Measurements from ENCODE around the gene NEK4. TPM values are rescaled to one million over a fixed set of nuclear protein-coding genes. Genes with fewer than 3 reads are reported as not detected.

NEK4 gene
- total and polyA plus RNA-seq, 4 donors: 5.4 to 28.7 (median 15.4) TPM

- Histone ChIP-seq H3K27ac (ENCODE audit: low read depth in 1 of 2, low read length in 2 of 2) (peak overlapping the region; percentile 84 to 93), H3K9ac (ENCODE audit: low read depth in 1 of 2, low read length in 2 of 2) (peak overlapping the region; percentile 33 to 88), H3K27me3 (ENCODE audit: control insufficient read depth in 4 of 4, insufficient read depth in 4 of 4, low read length in 3 of 4) (no peaks in the 10 kb centered on the region), H3K4me1 (ENCODE audit: control insufficient read depth in 4 of 4, insufficient read depth in 4 of 4, low read length in 3 of 4) (peaks cover 12 to 60% (median 50%) of the 10 kb centered on the region in 4 donors), H3K9me3 (ENCODE audit: control insufficient read depth in 4 of 4, low read length in 3 of 4) (no peaks in the 10 kb centered on the region), H3K4me3 (ENCODE audit: low read depth in 1 of 3, low read length in 3 of 3) (peak overlapping the region in 2 of 3 donors; percentile 12 to 19), H3K36me3 (ENCODE audit: control insufficient read depth in 4 of 4, insufficient read depth in 3 of 4, low read depth in 1 of 4, low read length in 3 of 4) (peaks cover 2 to 17% (median 7%) of the 10 kb centered on the region in 4 donors)
- TF ChIP-seq NR2F2 (IDR thresholded peaks at IDR 0.05): no peak
- DNase-seq (ENCODE audit: low spot score): no peak
- 49% methylated on average over 3 of the region's 3 CpGs for WGBS
Measured at GRCh38 chr3:52681596-52681995, 89.1 kb downstream of the NEK4 start.

- Histone ChIP-seq H3K4me3 (ENCODE audit: low read depth in 1 of 3, low read length in 3 of 3) (no peak overlapping the region), H3K4me1 (ENCODE audit: control insufficient read depth in 4 of 4, insufficient read depth in 4 of 4, low read length in 3 of 4) (peaks cover 12 to 56% (median 49%) of the 10 kb centered on the region in 4 donors), H3K9ac (ENCODE audit: low read depth in 1 of 2, low read length in 2 of 2) (no peak overlapping the region), H3K9me3 (ENCODE audit: control insufficient read depth in 4 of 4, low read length in 3 of 4) (no peaks in the 10 kb centered on the region), H3K36me3 (ENCODE audit: control insufficient read depth in 4 of 4, insufficient read depth in 3 of 4, low read depth in 1 of 4, low read length in 3 of 4) (peaks cover 2 to 25% (median 15%) of the 10 kb centered on the region in 4 donors), H3K27me3 (ENCODE audit: control insufficient read depth in 4 of 4, insufficient read depth in 4 of 4, low read length in 3 of 4) (no peaks in the 10 kb centered on the region), H3K27ac (ENCODE audit: low read depth in 1 of 2, low read length in 2 of 2) (peak overlapping the region in 1 of 2 donors; percentile 6)
- no peak for DNase-seq (ENCODE audit: low spot score)
- TF ChIP-seq MAX (IDR thresholded peaks at IDR 0.05): no peak
- TF ChIP-seq, protein P1, sequence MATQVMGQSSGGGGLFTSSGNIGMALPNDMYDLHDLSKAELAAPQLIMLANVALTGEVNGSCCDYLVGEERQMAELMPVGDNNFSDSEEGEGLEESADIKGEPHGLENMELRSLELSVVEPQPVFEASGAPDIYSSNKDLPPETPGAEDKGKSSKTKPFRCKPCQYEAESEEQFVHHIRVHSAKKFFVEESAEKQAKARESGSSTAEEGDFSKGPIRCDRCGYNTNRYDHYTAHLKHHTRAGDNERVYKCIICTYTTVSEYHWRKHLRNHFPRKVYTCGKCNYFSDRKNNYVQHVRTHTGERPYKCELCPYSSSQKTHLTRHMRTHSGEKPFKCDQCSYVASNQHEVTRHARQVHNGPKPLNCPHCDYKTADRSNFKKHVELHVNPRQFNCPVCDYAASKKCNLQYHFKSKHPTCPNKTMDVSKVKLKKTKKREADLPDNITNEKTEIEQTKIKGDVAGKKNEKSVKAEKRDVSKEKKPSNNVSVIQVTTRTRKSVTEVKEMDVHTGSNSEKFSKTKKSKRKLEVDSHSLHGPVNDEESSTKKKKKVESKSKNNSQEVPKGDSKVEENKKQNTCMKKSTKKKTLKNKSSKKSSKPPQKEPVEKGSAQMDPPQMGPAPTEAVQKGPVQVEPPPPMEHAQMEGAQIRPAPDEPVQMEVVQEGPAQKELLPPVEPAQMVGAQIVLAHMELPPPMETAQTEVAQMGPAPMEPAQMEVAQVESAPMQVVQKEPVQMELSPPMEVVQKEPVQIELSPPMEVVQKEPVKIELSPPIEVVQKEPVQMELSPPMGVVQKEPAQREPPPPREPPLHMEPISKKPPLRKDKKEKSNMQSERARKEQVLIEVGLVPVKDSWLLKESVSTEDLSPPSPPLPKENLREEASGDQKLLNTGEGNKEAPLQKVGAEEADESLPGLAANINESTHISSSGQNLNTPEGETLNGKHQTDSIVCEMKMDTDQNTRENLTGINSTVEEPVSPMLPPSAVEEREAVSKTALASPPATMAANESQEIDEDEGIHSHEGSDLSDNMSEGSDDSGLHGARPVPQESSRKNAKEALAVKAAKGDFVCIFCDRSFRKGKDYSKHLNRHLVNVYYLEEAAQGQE (IDR thresholded peaks at IDR 0.05): no peak
- 64% methylated on average over 1 of the region's 1 CpG for WGBS
Measured at GRCh38 chr3:52679811-52680210, 90.9 kb downstream of the NEK4 start.

DNA sequence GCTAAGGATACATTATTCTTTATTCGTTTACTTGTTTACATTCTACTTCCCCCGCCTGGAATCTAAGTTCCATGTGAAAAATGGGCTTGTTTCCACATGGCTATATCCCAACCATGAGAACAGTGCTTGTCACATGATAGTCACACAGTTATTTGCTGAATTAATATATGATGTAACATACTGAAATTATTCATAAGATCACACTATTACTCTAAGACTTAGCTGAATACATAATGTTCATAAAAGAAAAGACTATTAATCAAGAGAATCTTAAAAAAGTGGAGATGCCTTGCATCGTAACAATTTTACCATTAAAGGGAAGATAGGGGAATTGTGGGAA, 91.6 kb downstream of the NEK4 start:
- peaks cover 12 to 50% (median 43%) of the 10 kb centered on the region in 4 donors for H3K4me1 ChIP-seq (ENCODE audit: control insufficient read depth in 4 of 4, insufficient read depth in 4 of 4, low read length in 3 of 4)
- DNase-seq (ENCODE audit: low spot score): no peak
- H3K9ac ChIP-seq (ENCODE audit: low read depth in 1 of 2, low read length in 2 of 2): no peak overlapping the region
- H3K27me3 ChIP-seq (ENCODE audit: control insufficient read depth in 4 of 4, insufficient read depth in 4 of 4, low read length in 3 of 4): no peaks in the 10 kb centered on the region
- WGBS: 76% methylated on average over 3 of the region's 3 CpGs
- no peak overlapping the region for H3K4me3 ChIP-seq (ENCODE audit: low read depth in 1 of 3, low read length in 3 of 3)
- H3K9me3 ChIP-seq (ENCODE audit: control insufficient read depth in 4 of 4, low read length in 3 of 4): no peaks in the 10 kb centered on the region
- H3K36me3 ChIP-seq (ENCODE audit: control insufficient read depth in 4 of 4, insufficient read depth in 3 of 4, low read depth in 1 of 4, low read length in 3 of 4): peaks cover 2 to 25% (median 16%) of the 10 kb centered on the region in 4 donors
- H3K27ac ChIP-seq (ENCODE audit: low read depth in 1 of 2, low read length in 2 of 2): peak overlapping the region; percentile 6 to 52
- no peak for TF ChIP-seq RAD21 (IDR thresholded peaks at IDR 0.05)
- TF ChIP-seq HNF4G (IDR thresholded peaks at IDR 0.05): no peak
- TF ChIP-seq NR2F2 (IDR thresholded peaks at IDR 0.05): no peak
- no peak for TF ChIP-seq ATF3 (IDR thresholded peaks at IDR 0.05)
- TF ChIP-seq RXRA (IDR thresholded peaks at IDR 0.05): no peak
- TF ChIP-seq ZBTB33 (IDR thresholded peaks at IDR 0.05): no peak
- no peak for TF ChIP-seq EGR1 (IDR thresholded peaks at IDR 0.05; ENCODE audit: low read depth in 2 of 2)
- TF ChIP-seq MAX (IDR thresholded peaks at IDR 0.05): no peak
- TF ChIP-seq JUND (IDR thresholded peaks at IDR 0.05): no peak
- TF ChIP-seq GABPA (IDR thresholded peaks at IDR 0.05 in 1 of 2, conservative IDR thresholded peaks at IDR 0.05 in 1 of 2): no peak
- no peak for TF ChIP-seq YY1 (IDR thresholded peaks at IDR 0.05)
- TF ChIP-seq FOXA2 (IDR thresholded peaks at IDR 0.05): no peak
- TF ChIP-seq TAF1 (conservative IDR thresholded peaks at IDR 0.05): no peak
- TF ChIP-seq, protein P1 (IDR thresholded peaks at IDR 0.05): no peak
- TF ChIP-seq, protein P2, sequence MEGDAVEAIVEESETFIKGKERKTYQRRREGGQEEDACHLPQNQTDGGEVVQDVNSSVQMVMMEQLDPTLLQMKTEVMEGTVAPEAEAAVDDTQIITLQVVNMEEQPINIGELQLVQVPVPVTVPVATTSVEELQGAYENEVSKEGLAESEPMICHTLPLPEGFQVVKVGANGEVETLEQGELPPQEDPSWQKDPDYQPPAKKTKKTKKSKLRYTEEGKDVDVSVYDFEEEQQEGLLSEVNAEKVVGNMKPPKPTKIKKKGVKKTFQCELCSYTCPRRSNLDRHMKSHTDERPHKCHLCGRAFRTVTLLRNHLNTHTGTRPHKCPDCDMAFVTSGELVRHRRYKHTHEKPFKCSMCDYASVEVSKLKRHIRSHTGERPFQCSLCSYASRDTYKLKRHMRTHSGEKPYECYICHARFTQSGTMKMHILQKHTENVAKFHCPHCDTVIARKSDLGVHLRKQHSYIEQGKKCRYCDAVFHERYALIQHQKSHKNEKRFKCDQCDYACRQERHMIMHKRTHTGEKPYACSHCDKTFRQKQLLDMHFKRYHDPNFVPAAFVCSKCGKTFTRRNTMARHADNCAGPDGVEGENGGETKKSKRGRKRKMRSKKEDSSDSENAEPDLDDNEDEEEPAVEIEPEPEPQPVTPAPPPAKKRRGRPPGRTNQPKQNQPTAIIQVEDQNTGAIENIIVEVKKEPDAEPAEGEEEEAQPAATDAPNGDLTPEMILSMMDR (IDR thresholded peaks at IDR 0.05; ENCODE audit: low read depth, low read length, missing input control): no peak
- TF ChIP-seq HNF4A (conservative IDR thresholded peaks at IDR 0.05): no peak
